Parathyroid adenoma (tissue), 2 donors: ENCODE measurements around the gene LMO3.

Experiments
- H2AFZ ChIP-seq: fragments of 300-600 bp; sonication (generic); one replicate; pipeline ENCODE4 v1.7.0; 2017; ENCODE audit warnings: antibody characterized with exemption, mild to moderate bottlenecking
- H3K27ac ChIP-seq: fragments of 300-600 bp; sonication (generic); one replicate; pipeline ENCODE4 v1.7.0; 2017
- H3K27me3 ChIP-seq: fragments of 300-600 bp; sonication (generic); one replicate; pipeline ENCODE4 v1.7.0; 2017; ENCODE audit warnings: low read length; ENCODE audit not compliant: control insufficient read depth, insufficient read depth
- H3K36me3 ChIP-seq: fragments of 300-600 bp; sonication (generic); one replicate; pipeline ENCODE4 v1.7.0; 2017; ENCODE audit warnings: low read length; ENCODE audit not compliant: control insufficient read depth, insufficient read depth
- H3K4me1 ChIP-seq: fragments of 300-600 bp; sonication (generic); one replicate; pipeline ENCODE4 v1.7.0; 2017; ENCODE audit warnings: control low read depth
- H3K4me2 ChIP-seq: fragments of 300-600 bp; sonication (generic); one replicate; pipeline ENCODE4 v1.7.0; 2017; ENCODE audit warnings: low read length
- H3K4me3 ChIP-seq: fragments of 300-600 bp; sonication (generic); one replicate; pipeline ENCODE4 v1.7.0; 2017; ENCODE audit warnings: low read depth, low read length
- H3K79me2 ChIP-seq: fragments of 300-600 bp; sonication (generic); one replicate; pipeline ENCODE4 v1.7.0; 2017; ENCODE audit warnings: control low read depth
- H3K9ac ChIP-seq: fragments of 300-600 bp; sonication (generic); one replicate; pipeline ENCODE4 v1.7.0; 2017; ENCODE audit warnings: mild to moderate bottlenecking
- H3K9me3 ChIP-seq: fragments of 300-600 bp; sonication (generic); one replicate; pipeline ENCODE4 v1.7.0; 2017; ENCODE audit warnings: low read length; ENCODE audit not compliant: control insufficient read depth
- CTCF ChIP-seq: fragments of 300-600 bp; sonication (generic); IDR thresholded peaks from one replicate; pipeline ENCODE4 v1.7.0; 2017; ENCODE audit warnings: antibody characterized with exemption, mild to moderate bottlenecking
- donor health status: primary hyperparathyroidism.

The LMO3 gene

GRCh38 chr12:16506394-16506793, 99.6 kb downstream of the LMO3 start:
- Histone ChIP-seq H3K9me3 (no peaks in the 10 kb centered on the region), H3K4me3 (no peak overlapping the region), H3K27ac (no peak overlapping the region), H3K27me3 (no peaks in the 10 kb centered on the region), H3K36me3 (no peaks in the 10 kb centered on the region), H3K4me2 (no peak overlapping the region), H3K4me1 (no peaks in the 10 kb centered on the region), H3K9ac (no peak overlapping the region), H3K79me2 (no peaks in the 10 kb centered on the region), H2AFZ (no peak overlapping the region)
- no peak for TF ChIP-seq CTCF

- H2AFZ ChIP-seq: no peak overlapping the region
- H3K4me1 ChIP-seq: no peaks in the 10 kb centered on the region
- H3K9ac ChIP-seq: no peak overlapping the region
- no peaks in the 10 kb centered on the region for H3K36me3 ChIP-seq
- H3K79me2 ChIP-seq: no peaks in the 10 kb centered on the region
- no peak for TF ChIP-seq CTCF
- H3K27ac ChIP-seq: no peak overlapping the region
- H3K4me2 ChIP-seq: no peak overlapping the region
- H3K27me3 ChIP-seq: no peaks in the 10 kb centered on the region
- H3K9me3 ChIP-seq: no peaks in the 10 kb centered on the region
- no peak overlapping the region for H3K4me3 ChIP-seq
Observed at GRCh38 chr12:16504200-16504599, 101.8 kb downstream of the LMO3 start.

- Histone ChIP-seq H2AFZ (no peak overlapping the region), H3K4me2 (no peak overlapping the region), H3K4me3 (no peak overlapping the region), H3K27me3 (no peaks in the 10 kb centered on the region), H3K9me3 (no peaks in the 10 kb centered on the region), H3K36me3 (no peaks in the 10 kb centered on the region), H3K27ac (no peak overlapping the region), H3K4me1 (no peaks in the 10 kb centered on the region), H3K79me2 (no peaks in the 10 kb centered on the region), H3K9ac (no peak overlapping the region)
- no peak for TF ChIP-seq CTCF
Observed at GRCh38 chr12:16499611-16500010, 106.4 kb downstream of the LMO3 start.
